GM19463 (cell line): ENCODE results near the gene SOWAHA.
A peak's percentile ranks its signal among the peaks of the same experiment; 100 is the strongest.
"Not testable (repeated sequence)": the region's sequence is repeated elsewhere in the genome, so short reads cannot be mapped to it uniquely, and the experiment has no call there.

ENCODE experiments used
- ATAC-seq: cut with Tn5 transposase; IDR thresholded peaks from one replicate; pipeline ENCODE4 v1.9.1; 2021; ENCODE audit warnings: mild to moderate bottlenecking, moderate library complexity; ENCODE audit not compliant: unreplicated experiment

SOWAHA gene

DNA sequence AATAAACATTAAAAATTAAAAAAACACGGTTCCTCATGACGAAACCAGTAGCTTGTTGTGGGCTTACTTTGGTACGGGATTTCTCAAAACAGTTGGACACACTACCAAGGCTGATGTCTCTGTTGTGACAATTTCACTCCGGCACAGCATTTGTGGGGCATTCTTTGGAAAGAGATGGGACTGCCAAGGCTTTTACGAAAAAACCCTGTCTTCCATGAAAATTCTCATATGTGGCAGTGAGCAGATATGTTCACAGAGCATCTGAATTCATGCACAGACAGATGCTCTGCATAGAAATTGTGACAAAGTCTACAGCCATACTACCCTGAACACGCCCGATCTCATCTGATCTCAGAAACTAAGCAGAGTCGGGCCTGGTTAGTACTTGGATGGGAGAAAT is 35.2 kb downstream of the SOWAHA start:
- no peak for ATAC-seq

DNA sequence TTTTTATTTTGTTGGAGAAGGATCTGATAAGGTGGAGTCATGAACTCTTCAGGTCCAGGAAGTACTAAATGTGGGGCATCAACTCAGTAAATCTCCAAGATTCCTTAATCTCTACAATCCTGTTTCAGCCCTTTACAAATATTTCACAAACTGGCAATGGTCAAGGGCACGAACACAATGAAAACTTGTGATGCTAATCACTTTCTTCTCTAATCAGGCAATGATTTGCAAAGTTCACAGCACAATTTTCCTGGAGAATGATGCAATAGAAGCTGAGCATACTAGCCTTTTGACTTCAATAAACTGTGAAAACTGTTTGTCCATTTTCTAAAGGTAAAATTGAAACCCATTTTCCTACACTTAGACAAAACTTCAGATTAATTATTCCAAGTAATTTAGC is 36.2 kb downstream of the SOWAHA start:
- ATAC-seq = no peak

DNA sequence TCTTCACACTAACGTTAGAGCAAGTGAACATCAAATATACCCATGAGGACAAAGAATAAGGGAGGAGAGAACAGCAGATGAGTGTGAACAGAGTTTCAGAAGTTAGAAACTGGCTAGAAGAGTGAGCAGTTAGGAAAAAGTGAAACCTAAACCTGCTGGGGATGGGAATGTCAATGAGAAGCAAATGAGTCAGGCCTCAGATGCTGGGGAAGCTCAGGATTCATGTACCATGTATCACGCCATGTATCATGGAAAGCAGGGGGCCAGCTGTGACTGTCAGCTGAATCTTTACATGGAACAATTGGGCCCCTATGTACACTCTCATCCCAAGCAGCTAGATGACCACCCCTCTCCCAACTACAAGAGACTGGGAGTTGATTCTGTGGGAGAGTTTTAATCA is 37.0 kb downstream of the SOWAHA start:
- ATAC-seq = no peak

DNA sequence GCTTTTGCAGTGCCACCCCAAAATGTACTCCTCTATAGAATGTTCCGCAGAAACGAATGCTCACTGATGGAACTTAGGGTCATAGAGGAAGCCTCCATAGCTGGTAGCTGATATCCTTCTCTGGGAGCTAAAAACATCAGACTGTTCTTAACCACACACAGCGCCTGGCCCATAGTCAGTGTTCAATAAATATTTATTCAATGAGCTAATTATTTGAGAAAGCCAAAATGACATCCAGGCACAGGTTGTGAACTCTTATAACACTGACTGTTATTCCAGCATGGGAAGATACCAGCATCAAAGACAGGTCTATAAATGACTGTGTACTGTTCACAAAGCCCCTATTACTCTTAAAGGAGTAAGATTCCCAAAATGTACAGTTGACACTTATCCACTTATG is 40.2 kb downstream of the SOWAHA start:
- no peak for ATAC-seq

DNA sequence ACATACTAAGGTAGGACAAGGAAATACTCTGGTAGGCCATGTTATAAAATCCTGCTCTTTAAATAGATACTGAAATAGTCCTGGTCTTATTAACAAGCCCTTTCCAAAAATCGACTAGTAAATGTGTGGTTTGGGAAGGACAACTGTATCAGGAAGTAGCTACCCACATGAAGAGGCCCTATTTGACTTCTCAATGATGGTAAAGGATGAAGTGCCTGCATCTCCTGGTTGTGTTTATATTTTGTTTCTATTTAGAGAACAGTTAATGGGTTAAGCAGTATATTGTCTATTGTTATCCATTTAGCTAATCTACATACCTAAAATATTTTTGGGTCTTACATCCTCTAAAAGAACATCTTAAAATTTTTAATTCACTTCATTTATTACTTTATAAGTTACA is 40.7 kb downstream of the SOWAHA start:
- ATAC-seq = no peak

DNA sequence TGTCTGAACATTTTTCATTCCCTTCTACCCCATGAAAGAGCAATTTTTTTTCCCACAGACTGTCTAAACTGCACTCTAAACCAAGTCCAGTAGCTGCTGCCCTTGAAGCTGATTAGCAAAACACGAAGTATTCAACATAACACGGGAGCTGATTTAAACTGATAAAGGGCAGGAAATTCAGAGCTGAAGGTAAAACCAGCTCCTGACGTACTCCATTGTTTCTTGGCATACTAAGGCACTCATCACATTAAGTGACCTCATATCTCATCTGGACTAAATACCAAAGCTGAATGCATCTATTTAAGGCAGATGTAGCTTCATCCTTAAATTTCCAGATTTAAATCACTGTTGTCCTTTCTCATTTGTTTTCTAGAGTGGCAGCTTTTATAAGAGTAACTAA is 41.2 kb downstream of the SOWAHA start:
- no peak for ATAC-seq

DNA sequence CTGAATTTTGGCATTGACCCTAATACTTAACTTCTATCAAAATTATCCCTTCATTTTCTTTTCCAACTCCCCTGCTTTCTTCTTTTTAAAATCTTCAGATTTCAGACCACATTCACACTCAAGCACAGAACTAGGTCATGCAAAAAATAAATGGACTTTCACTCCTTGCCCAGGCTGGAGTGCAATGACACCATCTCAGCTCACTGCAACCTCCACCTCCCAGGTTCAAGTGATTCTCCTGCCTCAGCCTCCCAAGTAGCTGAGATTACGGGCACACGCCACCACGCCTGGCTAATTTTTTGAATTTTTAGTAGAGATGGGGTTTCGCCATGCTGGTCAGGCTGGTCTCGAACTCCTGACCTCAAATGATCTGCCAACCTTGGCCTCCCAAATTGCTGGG is 41.9 kb downstream of the SOWAHA start:
- ATAC-seq = not testable (repeated sequence)

DNA sequence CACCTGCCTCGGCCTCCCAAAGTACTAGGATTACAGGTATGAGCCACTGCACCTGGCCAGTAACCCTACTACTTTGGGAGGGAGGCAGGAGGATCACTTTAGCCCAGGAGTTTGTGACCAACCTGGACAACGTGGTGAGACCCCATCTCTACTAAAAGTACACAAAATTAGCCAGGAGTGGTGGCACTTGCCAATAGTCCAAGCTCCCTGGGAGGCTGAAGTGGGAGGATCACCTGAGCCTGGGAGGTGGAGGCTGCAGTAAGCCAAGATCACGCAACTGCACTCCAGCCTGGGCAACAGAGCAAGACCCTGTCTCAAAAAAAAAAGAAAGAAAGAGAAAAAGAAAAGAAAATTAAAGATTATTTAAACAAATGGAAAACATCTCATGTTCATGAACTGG is 42.9 kb downstream of the SOWAHA start:
- ATAC-seq = no peak

DNA sequence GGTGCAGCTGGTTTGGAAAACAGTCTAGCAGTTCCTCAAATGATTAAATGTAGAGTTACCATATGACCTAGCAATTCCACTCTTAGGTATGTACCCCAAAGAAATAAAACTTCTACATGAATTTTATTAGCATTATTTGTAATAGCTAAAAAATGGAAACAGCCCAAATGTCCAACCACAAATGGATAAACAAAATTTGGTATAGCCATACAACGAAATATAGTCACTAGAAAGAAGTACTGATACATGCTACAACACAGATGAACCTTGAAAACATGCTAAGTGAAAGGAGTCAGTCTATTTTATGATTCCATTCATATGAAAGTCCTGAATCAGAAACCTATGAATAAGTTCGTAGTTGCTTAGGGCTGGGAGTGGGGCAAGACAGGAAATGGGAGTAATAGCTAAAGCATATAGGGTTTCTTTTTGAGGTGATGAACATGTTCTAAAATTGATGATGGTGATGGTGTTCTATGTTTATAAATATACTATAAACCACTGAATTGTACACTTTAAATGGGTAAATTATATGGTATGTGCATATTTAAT is 46.9 kb downstream of the SOWAHA start:
- ATAC-seq = no peak

DNA sequence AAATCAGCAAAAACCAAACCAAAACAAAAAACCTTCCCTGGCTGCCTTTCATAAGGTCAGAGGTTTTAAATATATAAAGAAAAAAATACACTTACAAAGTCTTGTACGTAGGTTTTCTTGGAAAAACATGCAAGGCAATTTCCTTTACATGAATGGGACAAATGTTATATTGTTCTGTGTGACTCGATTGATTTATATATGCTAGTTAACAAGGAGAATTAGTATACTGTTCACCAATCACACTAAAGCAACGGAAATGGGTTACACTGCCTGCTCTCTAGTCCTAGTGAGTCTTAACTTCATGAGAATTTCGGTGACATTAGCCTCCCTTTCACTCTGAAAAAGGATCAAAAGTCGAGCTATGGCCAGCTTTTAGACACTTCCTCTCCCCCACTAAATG is 47.6 kb downstream of the SOWAHA start:
- no peak for ATAC-seq

DNA sequence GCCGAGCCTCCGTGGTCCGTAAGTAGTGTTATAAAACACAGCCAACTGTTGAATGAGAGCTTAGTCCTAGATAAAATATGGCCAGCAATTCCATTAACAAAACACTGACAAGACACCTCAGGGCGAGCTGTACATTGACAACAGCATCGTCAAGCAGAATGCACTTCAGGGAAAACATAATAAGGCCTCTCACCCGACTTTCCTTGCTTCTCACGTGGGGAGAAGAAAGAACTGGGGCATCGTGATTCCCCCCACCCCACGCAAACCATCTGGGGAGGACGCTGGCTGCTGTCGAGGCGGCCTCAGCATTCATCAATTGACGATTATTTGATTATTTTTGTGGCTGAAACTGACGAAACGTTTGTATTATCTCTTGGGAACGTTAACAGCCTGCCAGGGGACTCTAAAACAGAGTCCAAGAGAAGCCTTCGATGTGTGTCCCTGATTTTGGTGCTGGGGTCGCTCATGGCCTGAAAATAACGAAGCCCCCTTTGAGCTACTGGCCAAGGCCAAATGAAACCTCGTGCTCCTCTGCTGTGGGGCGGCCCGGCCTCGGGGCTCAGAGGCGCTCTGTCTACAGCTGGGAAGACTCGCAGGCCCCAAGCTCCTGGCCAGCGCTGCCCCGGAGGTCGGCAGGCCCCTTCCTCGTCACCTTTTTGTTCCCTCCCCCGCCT is 52.7 kb downstream of the SOWAHA start:
- peak; percentile 11 for ATAC-seq
